Caco-2 (cell line): ENCODE measurements around the gene ZNF296. TPM values are rescaled to one million over a fixed set of nuclear protein-coding genes. Genes with fewer than 3 reads are reported as not detected.

Experiments used
- BruUV-seq: library from RNA; stranded (reverse); fragments of 400-500 nt; replicated peaks from 2 replicates; lab custom pipeline; 2021; lab: Mats Ljungman, UMichigan
- CTCF ChIA-PET: fragments of 300-600 bp; sonication (Branson Sonifier 250); formaldehyde crosslinking; loops from one replicate; lab custom pipeline; 2022; ENCODE audit warnings: antibody characterized with exemption; lab: Charles Lee
- POLR2A ChIA-PET: fragments of 300-600 bp; sonication (Branson Sonifier 250); formaldehyde crosslinking; loops from one replicate; lab custom pipeline; 2022; ENCODE audit warnings: antibody characterized with exemption; lab: Charles Lee
- DNase-seq, 2 experiments: peaks; one replicate each; pipeline versions ENCODE4 v3.0.0 to v3.0.0-alpha.2; 2020 to 2022
- H3K27me3 ChIP-seq: replicated peaks from 2 replicates; pipeline ENCODE4 v1.6.0; 2011; ENCODE audit warnings: low read length; ENCODE audit not compliant: control insufficient read depth, insufficient read depth
- H3K36me3 ChIP-seq: 2 replicates; pipeline ENCODE4 v1.5.1; 2011; ENCODE audit warnings: low read length; ENCODE audit not compliant: control insufficient read depth, insufficient read depth
- H3K4me1 ChIP-seq: fragments of 250-450 bp; sonication (Bioruptor Pico); 2 replicates; pipeline ENCODE4 v1.5.1; 2020; ENCODE audit warnings: mild to moderate bottlenecking
- H3K4me3 ChIP-seq: 2 replicates; pipeline ENCODE4 v1.5.1; 2011; ENCODE audit warnings: low read depth, mild to moderate bottlenecking, control low read depth, low read length
- H3K9me3 ChIP-seq: fragments of 250-450 bp; sonication (Bioruptor Pico); 2 replicates; pipeline ENCODE4 v1.5.1; 2020; ENCODE audit warnings: mild to moderate bottlenecking, moderate library complexity
- H3K27ac Mint-ChIP-seq: one replicate; pipeline ENCODE4 v1.8.0; 2022; ENCODE audit warnings: mixed read lengths; ENCODE audit not compliant: unreplicated experiment
- H3K27me3 Mint-ChIP-seq: one replicate; pipeline ENCODE4 v1.8.0; 2022; ENCODE audit warnings: mixed read lengths; ENCODE audit not compliant: insufficient read depth, unreplicated experiment
- H3K36me3 Mint-ChIP-seq: one replicate; pipeline ENCODE4 v1.8.0; 2022; ENCODE audit warnings: mild to moderate bottlenecking, mixed read lengths; ENCODE audit not compliant: insufficient read depth, unreplicated experiment
- H3K4me1 Mint-ChIP-seq: one replicate; pipeline ENCODE4 v1.8.0; 2022; ENCODE audit warnings: low read depth, mixed read lengths; ENCODE audit not compliant: unreplicated experiment
- H3K4me3 Mint-ChIP-seq: one replicate; pipeline ENCODE4 v1.8.0; 2022; ENCODE audit warnings: mild to moderate bottlenecking, moderate library complexity, mixed read lengths; ENCODE audit not compliant: unreplicated experiment
- H3K9me3 Mint-ChIP-seq: one replicate; pipeline ENCODE4 v1.8.0; 2022; ENCODE audit warnings: mixed read lengths; ENCODE audit not compliant: unreplicated experiment
- intact Hi-C: fragments of 100-400 bp; cut with micrococcal nuclease; formaldehyde crosslinking; loops from one replicate; pipeline ENCODE4 v1.10.0; 2022; ENCODE audit not compliant: unreplicated experiment
- total RNA-seq: library from RNA; stranded (reverse); gene quantifications from 2 replicates; pipeline ENCODE4 v1.2.3, GENCODE V29; 2022
- TF ChIP-seq, protein P1 (sequence below), 2 experiments: fragments of 200-600 bp in 1 of 2; IDR thresholded peaks; 1 replicate in 1 of 2; 2 replicates in 1 of 2; pipeline versions ENCODE4 v1.5.1 to v1.8.0; 2011 to 2022; ENCODE audit warnings: antibody characterized with exemption in 1 of 2, control low read depth in 1 of 2, inconsistent platforms in 1 of 2, low read depth in 1 of 2, low read length in 1 of 2, mild to moderate bottlenecking in 1 of 2, moderate library complexity in 1 of 2; ENCODE audit not compliant: insufficient read depth in 1 of 2, severe bottlenecking in 1 of 2, unreplicated experiment in 1 of 2

Gene ZNF296
- total RNA-seq, 1 experiment from 2014 or later, result 9.4 TPM

DNA sequence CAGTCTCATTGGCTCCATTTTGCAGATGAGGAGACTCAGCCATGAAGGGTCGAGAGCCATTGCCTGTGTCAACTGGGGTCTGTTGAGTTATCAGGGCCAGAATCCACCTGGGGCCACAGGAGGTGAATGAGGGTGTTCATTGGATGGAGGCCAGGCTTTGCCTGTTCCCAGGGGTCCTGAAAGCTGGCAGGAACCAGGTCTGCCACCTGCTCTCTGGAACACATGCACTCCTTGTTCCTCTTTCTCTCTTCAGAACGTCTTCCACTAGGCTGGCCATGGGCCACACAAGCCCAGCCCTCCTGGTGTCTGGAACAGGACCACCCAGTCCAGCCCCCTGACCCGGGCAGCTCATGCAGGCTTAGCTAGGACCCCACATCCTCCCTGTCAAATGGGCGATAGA is 37.8 kb upstream of the ZNF296 start:
- Mint-ChIP-seq H3K36me3 (peaks cover 11% of the 10 kb centered on the region), H3K9me3 (no peaks in the 10 kb centered on the region), H3K4me1 (peaks cover 20% of the 10 kb centered on the region), H3K27me3 (no peaks in the 10 kb centered on the region), H3K4me3 (no peak overlapping the region), H3K27ac (peak overlapping the region; percentile 45)
- CTCF ChIA-PET, result no interaction called here
- no peaks in the 10 kb centered on the region for H3K36me3 ChIP-seq
- no peak overlapping the region for H3K4me3 ChIP-seq
- H3K9me3 ChIP-seq, result no peaks in the 10 kb centered on the region
- POLR2A ChIA-PET, result interaction anchor here (0.8 to 1.4 kb wide), 2 partner anchors 21 to 23 kb away, joined by 3 to 4 read pairs; partner anchors contain the start of gene PPP1R37
- peaks cover 24% of the 10 kb centered on the region for H3K4me1 ChIP-seq
- TF ChIP-seq, protein P1, sequence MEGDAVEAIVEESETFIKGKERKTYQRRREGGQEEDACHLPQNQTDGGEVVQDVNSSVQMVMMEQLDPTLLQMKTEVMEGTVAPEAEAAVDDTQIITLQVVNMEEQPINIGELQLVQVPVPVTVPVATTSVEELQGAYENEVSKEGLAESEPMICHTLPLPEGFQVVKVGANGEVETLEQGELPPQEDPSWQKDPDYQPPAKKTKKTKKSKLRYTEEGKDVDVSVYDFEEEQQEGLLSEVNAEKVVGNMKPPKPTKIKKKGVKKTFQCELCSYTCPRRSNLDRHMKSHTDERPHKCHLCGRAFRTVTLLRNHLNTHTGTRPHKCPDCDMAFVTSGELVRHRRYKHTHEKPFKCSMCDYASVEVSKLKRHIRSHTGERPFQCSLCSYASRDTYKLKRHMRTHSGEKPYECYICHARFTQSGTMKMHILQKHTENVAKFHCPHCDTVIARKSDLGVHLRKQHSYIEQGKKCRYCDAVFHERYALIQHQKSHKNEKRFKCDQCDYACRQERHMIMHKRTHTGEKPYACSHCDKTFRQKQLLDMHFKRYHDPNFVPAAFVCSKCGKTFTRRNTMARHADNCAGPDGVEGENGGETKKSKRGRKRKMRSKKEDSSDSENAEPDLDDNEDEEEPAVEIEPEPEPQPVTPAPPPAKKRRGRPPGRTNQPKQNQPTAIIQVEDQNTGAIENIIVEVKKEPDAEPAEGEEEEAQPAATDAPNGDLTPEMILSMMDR (IDR thresholded peaks at IDR 0.05; ENCODE audit: insufficient read depth in 1 of 2, low read depth in 1 of 2, low read length in 1 of 2, severe bottlenecking in 1 of 2, unreplicated experiment in 1 of 2), result no peak
- intact Hi-C loops, result no loop called here
- no peak for DNase-seq
- BruUV-seq, result no TSS peak
- H3K27me3 ChIP-seq, result no peaks in the 10 kb centered on the region

DNA sequence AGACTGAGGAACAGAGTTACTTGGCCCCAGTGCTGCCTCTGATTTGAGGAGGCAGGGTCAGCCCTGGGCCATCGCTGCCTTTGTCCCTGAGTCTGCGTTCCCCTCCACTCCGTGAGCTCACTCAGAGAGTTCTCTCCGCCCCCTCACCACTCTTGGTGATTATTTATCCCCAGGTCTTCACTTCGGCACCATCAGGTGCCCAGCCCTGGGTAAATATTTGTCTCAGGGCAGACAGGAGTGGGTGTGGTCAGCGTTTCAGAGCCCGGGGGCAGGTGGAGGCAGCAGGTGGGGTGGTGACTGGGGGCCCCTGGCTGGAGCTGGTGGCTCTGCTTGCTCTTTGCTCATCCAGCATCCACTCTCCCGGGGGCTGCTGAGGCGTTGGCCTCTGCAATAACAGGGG is 37.4 kb upstream of the ZNF296 start:
- H3K4me1 Mint-ChIP-seq, result peaks cover 20% of the 10 kb centered on the region
- no TSS peak for BruUV-seq
- POLR2A ChIA-PET, result interaction anchor here (0.6 to 1.4 kb wide), 3 partner anchors 21 to 91 kb away, joined by 3 to 4 read pairs (median 3); partner anchors contain the start of gene PPP1R37

DNA sequence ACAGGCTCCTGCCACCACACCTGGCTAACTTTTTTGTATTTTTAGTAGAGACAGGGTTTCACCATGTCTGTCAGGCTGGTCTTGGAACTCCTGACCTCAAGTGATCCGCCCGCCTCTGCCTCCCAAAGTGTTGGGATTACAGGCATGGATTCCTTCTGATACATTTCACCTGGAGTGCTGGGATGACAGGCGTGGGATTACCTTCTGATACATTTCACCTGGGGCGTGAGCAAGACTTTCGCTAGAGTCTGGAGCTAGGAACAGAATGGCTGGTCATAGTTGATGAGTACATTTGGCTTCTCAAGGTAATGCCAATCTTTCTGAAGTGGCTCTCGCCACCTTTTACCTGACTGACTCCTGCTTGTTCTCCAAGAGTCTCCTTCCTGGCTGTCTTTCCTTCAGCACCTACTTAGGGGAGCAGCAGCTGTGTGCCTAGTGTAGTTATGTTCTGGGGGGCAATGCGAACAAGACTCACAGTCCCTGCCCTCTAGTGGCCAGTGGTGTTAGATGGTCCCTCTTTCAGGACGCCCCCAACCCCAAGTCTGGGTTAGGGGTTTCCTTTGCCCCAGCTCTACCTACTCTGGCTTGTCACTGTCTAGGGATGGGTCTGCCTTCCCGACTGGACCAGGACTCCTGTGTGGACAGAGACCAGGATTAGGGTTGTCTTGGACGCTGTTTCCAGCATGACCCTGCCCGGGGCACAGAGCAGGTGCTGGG is 36.0 kb upstream of the ZNF296 start:
- no peak overlapping the region for H3K4me3 ChIP-seq
- CTCF ChIA-PET, result interaction anchor here (1.0 kb wide), 1 partner anchor 53 kb away, joined by 3 read pairs; no protein-coding TSS in a partner anchor
- POLR2A ChIA-PET, result no interaction called here

More for the DNA sequence above, 37.4 kb upstream of the ZNF296 start:
- no peak overlapping the region for H3K4me3 ChIP-seq
- Mint-ChIP-seq H3K36me3 (peaks cover 14% of the 10 kb centered on the region), H3K9me3 (no peaks in the 10 kb centered on the region), H3K27me3 (no peaks in the 10 kb centered on the region), H3K4me3 (no peak overlapping the region), H3K27ac (peak overlapping the region; percentile 45)
- CTCF ChIA-PET, result no interaction called here
- H3K36me3 ChIP-seq, result no peaks in the 10 kb centered on the region
- TF ChIP-seq, protein P1 (IDR thresholded peaks at IDR 0.05; ENCODE audit: insufficient read depth in 1 of 2, low read depth in 1 of 2, low read length in 1 of 2, severe bottlenecking in 1 of 2, unreplicated experiment in 1 of 2), result no peak
- H3K4me1 ChIP-seq, result peaks cover 24% of the 10 kb centered on the region
- DNase-seq, result peak; percentile 59 to 68
- no peaks in the 10 kb centered on the region for H3K27me3 ChIP-seq
- H3K9me3 ChIP-seq, result no peaks in the 10 kb centered on the region
- intact Hi-C loops, result no loop called here

More for the DNA sequence above, 36.0 kb upstream of the ZNF296 start:
- TF ChIP-seq, protein P1 (IDR thresholded peaks at IDR 0.05; ENCODE audit: insufficient read depth in 1 of 2, low read depth in 1 of 2, low read length in 1 of 2, severe bottlenecking in 1 of 2, unreplicated experiment in 1 of 2), result peak in 1 of 2 experiments; percentile 32
- Histone ChIP-seq H3K36me3 (no peaks in the 10 kb centered on the region), H3K9me3 (no peaks in the 10 kb centered on the region), H3K4me1 (peaks cover 24% of the 10 kb centered on the region), H3K27me3 (no peaks in the 10 kb centered on the region)
- H3K36me3 Mint-ChIP-seq, result peaks cover 14% of the 10 kb centered on the region
- no peak overlapping the region for H3K4me3 Mint-ChIP-seq
- intact Hi-C loops, result no loop called here
- no peaks in the 10 kb centered on the region for H3K9me3 Mint-ChIP-seq
- BruUV-seq, result no TSS peak
- H3K27ac Mint-ChIP-seq, result peak overlapping the region; percentile 55
- H3K4me1 Mint-ChIP-seq, result peaks cover 20% of the 10 kb centered on the region
- H3K27me3 Mint-ChIP-seq, result no peaks in the 10 kb centered on the region
- no peak for DNase-seq
